Peyer's patch (tissue), 4 donors: ENCODE results near the gene RRP9.

Experiments used
- CTCF ChIP-seq, 6 experiments: fragments of 450-650 bp in 4 of 6; fragments of 200-600 bp in 2 of 6; sonication (generic) in 1 of 6; IDR thresholded peaks; one replicate each; pipeline ENCODE4 v1.5.1; 2017 to 2019; ENCODE audit warnings: antibody characterized with exemption in 6 of 6, mild to moderate bottlenecking in 3 of 6, moderate library complexity in 1 of 6
- POLR2A ChIP-seq, 2 donors: fragments of 450-650 bp; IDR thresholded peaks; one replicate each; pipeline ENCODE4 v1.5.1; 2017; ENCODE audit warnings: antibody characterized with exemption in 2 of 2, mild to moderate bottlenecking in 2 of 2, moderate library complexity in 2 of 2

GRCh38 chr3:51932471-51933370 lies 9.0 kb downstream of the RRP9 start:
- TF ChIP-seq CTCF (IDR thresholded peaks at IDR 0.05) (no peak), POLR2A (IDR thresholded peaks at IDR 0.05) (no peak)
